Activated naive CD4-positive, alpha-beta T cell treated with anti-CD3 and anti-CD28 coated beads, Interleukin-2, amount 50 U/mL, for 16 hours (primary cell): Measurements from ENCODE around the gene SRGAP3.
A peak's percentile ranks its signal among the peaks of the same experiment; 100 is the strongest.
"Not testable (repeated sequence)": the region's sequence is repeated elsewhere in the genome, so short reads cannot be mapped to it uniquely, and the experiment has no call there.

ENCODE experiments used
- DNase-seq: peaks from one replicate; pipeline ENCODE4 v3.0.0-alpha.2; 2020

The SRGAP3 gene

GRCh38 chr3:9249273-9250192 is at the start of gene SRGAP3:
TSS of gene SRGAP3 (minus strand) at chr3:9249646. CDS start at chr3:9248951, 695 bp downstream.
- DNase-seq, result peak; percentile 79

- no peak for DNase-seq
These were observed 48.8 kb upstream of the SRGAP3 start for GRCh38 chr3:9298236-9298635.

GRCh38 chr3:9296241-9296640 is 46.8 kb upstream of the SRGAP3 start:
- DNase-seq, result no peak

GRCh38 chr3:9295007-9295406 is 45.6 kb upstream of the SRGAP3 start:
- DNase-seq, result no peak

- not testable (repeated sequence) for DNase-seq
These were observed 44.5 kb upstream of the SRGAP3 start for GRCh38 chr3:9293953-9294352.

GRCh38 chr3:9293076-9293475 is 43.6 kb upstream of the SRGAP3 start:
- DNase-seq, result no peak

- DNase-seq, result no peak
These were observed 43.1 kb upstream of the SRGAP3 start for GRCh38 chr3:9292516-9292915.

GRCh38 chr3:9291821-9292410 is 42.5 kb upstream of the SRGAP3 start:
- no peak for DNase-seq

GRCh38 chr3:9290566-9290965 is 41.1 kb upstream of the SRGAP3 start:
- no peak for DNase-seq

GRCh38 chr3:9281533-9281932 is 32.1 kb upstream of the SRGAP3 start:
- not testable (repeated sequence) for DNase-seq

GRCh38 chr3:9280451-9281219 is 31.2 kb upstream of the SRGAP3 start:
- no peak for DNase-seq

- DNase-seq, result no peak
These were observed 30.5 kb upstream of the SRGAP3 start for GRCh38 chr3:9279966-9280365.

- no peak for DNase-seq
These were observed 29.1 kb upstream of the SRGAP3 start for GRCh38 chr3:9278498-9278897.

- no peak for DNase-seq
These were observed 28.6 kb upstream of the SRGAP3 start for GRCh38 chr3:9278085-9278484.

GRCh38 chr3:9276761-9277370 is 27.4 kb upstream of the SRGAP3 start:
- no peak for DNase-seq

- DNase-seq, result no peak
These were observed 22.5 kb upstream of the SRGAP3 start for GRCh38 chr3:9271903-9272302.

GRCh38 chr3:9270704-9271103 is 21.3 kb upstream of the SRGAP3 start:
- no peak for DNase-seq

GRCh38 chr3:9266716-9267115 is 17.3 kb upstream of the SRGAP3 start:
- no peak for DNase-seq

GRCh38 chr3:9260305-9260704 is 10.9 kb upstream of the SRGAP3 start:
- no peak for DNase-seq

GRCh38 chr3:9257092-9257491 is 7.6 kb upstream of the SRGAP3 start:
- DNase-seq, result no peak

GRCh38 chr3:9255976-9256375 is 6.5 kb upstream of the SRGAP3 start:
- no peak for DNase-seq

- DNase-seq, result no peak
These were observed 5.3 kb upstream of the SRGAP3 start for GRCh38 chr3:9254764-9255163.

GRCh38 chr3:9253327-9253726 is 3.9 kb upstream of the SRGAP3 start:
- DNase-seq, result no peak
